Osteoblast (primary cell): ENCODE results near the gene MIS18A. TPM values are rescaled to one million over a fixed set of nuclear protein-coding genes. Genes with fewer than 3 reads are reported as not detected.

ENCODE experiments used
- DNase-seq: peaks from one replicate; pipeline ENCODE4 v3.0.0; 2011; ENCODE audit warnings: low spot score, mixed read lengths; ENCODE audit not compliant: insufficient read length; ENCODE audit errors: missing footprints
- H2AFZ ChIP-seq: 2 replicates; pipeline ENCODE4 v1.6.0; 2011; ENCODE audit warnings: mild to moderate bottlenecking, low read length
- H3K27ac ChIP-seq: 2 replicates; pipeline ENCODE4 v1.5.1; 2011; ENCODE audit warnings: mild to moderate bottlenecking, low read depth, low read length, moderate library complexity
- H3K27me3 ChIP-seq: 2 replicates; pipeline ENCODE4 v1.6.0; 2012; ENCODE audit warnings: mild to moderate bottlenecking, control low read depth, inconsistent platforms, low read length, moderate library complexity; ENCODE audit not compliant: insufficient read depth
- H3K36me3 ChIP-seq: 2 replicates; pipeline ENCODE4 v1.5.1; 2011; ENCODE audit warnings: mild to moderate bottlenecking, low read length, control low read depth, moderate library complexity; ENCODE audit not compliant: insufficient read depth
- H3K4me1 ChIP-seq: 2 replicates; pipeline ENCODE4 v1.5.1; 2011; ENCODE audit warnings: mild to moderate bottlenecking, low read length, control low read depth, moderate library complexity; ENCODE audit not compliant: insufficient read depth
- H3K4me2 ChIP-seq: 2 replicates; pipeline ENCODE4 v1.6.0; 2011; ENCODE audit warnings: mild to moderate bottlenecking, low read length; ENCODE audit not compliant: insufficient read depth
- H3K4me3 ChIP-seq: fragments of 200-600 bp; sonication (generic); 3 replicates; pipeline ENCODE4 v1.5.1; 2012; ENCODE audit warnings: mild to moderate bottlenecking, low read length, inconsistent platforms; ENCODE audit not compliant: insufficient read depth
- H3K79me2 ChIP-seq: 2 replicates; pipeline ENCODE4 v1.6.0; 2012; ENCODE audit warnings: mild to moderate bottlenecking, low read length, control low read depth, inconsistent platforms; ENCODE audit not compliant: insufficient read depth
- H3K9me3 ChIP-seq: 2 replicates; pipeline ENCODE4 v1.5.1; 2011; ENCODE audit warnings: low read depth, low read length, control low read depth
- H4K20me1 ChIP-seq: 2 replicates; pipeline ENCODE4 v1.6.0; 2012; ENCODE audit warnings: mild to moderate bottlenecking, low read length, control low read depth; ENCODE audit not compliant: insufficient read depth
- total RNA-seq: library from RNA; depleted of rRNA; stranded (reverse); fragments of >200 nt; gene quantifications from 2 replicates; pipeline ENCODE4 v1.2.3, GENCODE V29; 2012
- TF ChIP-seq, protein P1 (sequence below): IDR thresholded peaks from 2 replicates; pipeline ENCODE4 v1.5.1; 2011; ENCODE audit warnings: mild to moderate bottlenecking, low read depth, low read length, moderate library complexity; ENCODE audit errors: extremely low read depth

MIS18A gene
- total RNA-seq, 1 donor, result 4.3 TPM

DNA sequence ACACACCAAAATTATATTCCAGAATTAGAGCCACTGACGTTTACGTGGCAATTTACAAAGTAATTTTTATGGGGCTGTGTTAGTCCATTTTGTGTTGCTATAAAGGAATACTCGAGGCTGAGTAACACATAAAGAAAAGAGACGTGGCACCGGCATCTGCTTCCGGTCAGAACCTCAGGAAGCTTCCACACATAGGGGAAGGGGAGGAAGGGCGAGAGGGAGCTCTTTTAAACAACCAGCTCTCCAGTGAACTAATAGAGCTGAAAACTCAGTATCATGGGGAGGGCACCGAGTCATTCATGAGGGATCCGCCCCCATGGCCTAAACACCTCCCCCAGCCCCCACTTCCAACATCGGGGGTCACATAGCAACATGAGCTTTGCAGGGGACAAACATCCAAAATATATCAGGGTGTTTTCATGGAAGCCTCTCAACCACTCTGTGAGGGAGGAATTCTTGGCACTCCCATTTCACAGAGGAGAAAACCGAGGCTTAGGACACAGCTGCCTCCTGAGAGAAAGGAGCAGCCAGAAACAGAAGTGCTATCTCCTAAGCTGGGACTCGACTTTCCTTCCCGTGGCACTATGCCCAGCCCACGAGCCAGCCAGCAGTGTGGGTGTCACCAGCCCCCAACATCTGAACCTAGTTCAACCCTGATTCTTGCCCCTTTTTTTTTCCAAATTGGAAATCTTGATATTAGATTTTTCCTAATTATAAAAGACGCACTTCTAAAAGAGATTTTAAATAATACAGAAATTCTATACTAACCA lies 29.2 kb downstream of the MIS18A start:
- TF ChIP-seq, protein P1, sequence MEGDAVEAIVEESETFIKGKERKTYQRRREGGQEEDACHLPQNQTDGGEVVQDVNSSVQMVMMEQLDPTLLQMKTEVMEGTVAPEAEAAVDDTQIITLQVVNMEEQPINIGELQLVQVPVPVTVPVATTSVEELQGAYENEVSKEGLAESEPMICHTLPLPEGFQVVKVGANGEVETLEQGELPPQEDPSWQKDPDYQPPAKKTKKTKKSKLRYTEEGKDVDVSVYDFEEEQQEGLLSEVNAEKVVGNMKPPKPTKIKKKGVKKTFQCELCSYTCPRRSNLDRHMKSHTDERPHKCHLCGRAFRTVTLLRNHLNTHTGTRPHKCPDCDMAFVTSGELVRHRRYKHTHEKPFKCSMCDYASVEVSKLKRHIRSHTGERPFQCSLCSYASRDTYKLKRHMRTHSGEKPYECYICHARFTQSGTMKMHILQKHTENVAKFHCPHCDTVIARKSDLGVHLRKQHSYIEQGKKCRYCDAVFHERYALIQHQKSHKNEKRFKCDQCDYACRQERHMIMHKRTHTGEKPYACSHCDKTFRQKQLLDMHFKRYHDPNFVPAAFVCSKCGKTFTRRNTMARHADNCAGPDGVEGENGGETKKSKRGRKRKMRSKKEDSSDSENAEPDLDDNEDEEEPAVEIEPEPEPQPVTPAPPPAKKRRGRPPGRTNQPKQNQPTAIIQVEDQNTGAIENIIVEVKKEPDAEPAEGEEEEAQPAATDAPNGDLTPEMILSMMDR, result no peak
- H3K4me2 ChIP-seq, result no peak overlapping the region
- H4K20me1 ChIP-seq, result no peaks in the 10 kb centered on the region
- no peak overlapping the region for H3K27ac ChIP-seq
- no peaks in the 10 kb centered on the region for H3K9me3 ChIP-seq
- no peaks in the 10 kb centered on the region for H3K36me3 ChIP-seq
- no peaks in the 10 kb centered on the region for H3K79me2 ChIP-seq
- H3K27me3 ChIP-seq, result peaks cover 31% of the 10 kb centered on the region
- H3K4me1 ChIP-seq, result peaks cover 4% of the 10 kb centered on the region
- no peak overlapping the region for H3K4me3 ChIP-seq
- H2AFZ ChIP-seq, result no peak overlapping the region
- DNase-seq, result no peak

DNA sequence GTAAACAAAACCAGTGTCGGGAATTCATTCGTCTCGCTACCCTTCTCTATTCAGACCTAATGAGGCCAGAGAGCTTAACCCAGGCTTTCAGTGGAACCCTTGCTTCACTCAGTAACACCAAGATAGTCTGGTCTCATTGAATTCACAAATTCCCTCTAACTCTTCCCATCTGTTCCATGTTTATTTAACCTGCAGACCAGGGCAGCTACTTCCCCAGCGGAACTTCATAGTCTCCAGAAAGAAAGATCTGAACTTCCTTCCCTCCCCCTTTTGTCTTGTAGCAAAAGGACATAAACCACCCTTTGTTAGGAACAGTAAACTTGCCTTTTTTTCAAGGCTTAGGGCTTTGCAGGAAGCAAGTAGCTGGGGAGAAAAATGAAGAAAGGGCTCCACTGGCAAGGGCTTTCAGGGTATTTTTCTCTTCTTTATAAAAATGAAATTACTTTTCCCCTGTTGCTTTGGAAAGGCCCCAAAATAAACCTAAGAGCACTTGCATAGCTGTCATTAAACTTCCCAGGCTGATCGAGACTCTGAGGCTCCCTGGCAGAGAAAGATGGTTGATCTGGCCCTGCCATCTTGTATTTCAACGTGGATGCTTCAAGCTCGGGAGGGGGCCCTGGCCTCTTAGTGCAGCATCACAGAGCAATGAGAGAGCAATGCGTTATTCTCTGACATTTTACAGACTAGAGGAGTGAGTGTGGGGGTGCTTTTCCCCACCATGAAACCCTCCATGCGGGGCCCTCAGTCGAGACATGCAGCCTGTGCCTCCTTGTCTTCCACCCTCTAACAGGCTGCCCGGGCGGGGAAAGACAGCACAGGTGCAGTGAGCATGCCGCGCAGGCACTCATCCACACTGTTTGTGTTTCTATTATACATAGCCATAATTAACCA lies 30.0 kb downstream of the MIS18A start:
- Histone ChIP-seq H3K36me3 (no peaks in the 10 kb centered on the region), H3K9me3 (no peaks in the 10 kb centered on the region), H3K27ac (no peak overlapping the region), H3K4me2 (no peak overlapping the region), H4K20me1 (no peaks in the 10 kb centered on the region), H2AFZ (no peak overlapping the region), H3K79me2 (no peaks in the 10 kb centered on the region), H3K4me3 (no peak overlapping the region), H3K27me3 (peaks cover 31% of the 10 kb centered on the region), H3K4me1 (peaks cover 4% of the 10 kb centered on the region)
- peak; percentile 77 for DNase-seq
- TF ChIP-seq, protein P1, result no peak

DNA sequence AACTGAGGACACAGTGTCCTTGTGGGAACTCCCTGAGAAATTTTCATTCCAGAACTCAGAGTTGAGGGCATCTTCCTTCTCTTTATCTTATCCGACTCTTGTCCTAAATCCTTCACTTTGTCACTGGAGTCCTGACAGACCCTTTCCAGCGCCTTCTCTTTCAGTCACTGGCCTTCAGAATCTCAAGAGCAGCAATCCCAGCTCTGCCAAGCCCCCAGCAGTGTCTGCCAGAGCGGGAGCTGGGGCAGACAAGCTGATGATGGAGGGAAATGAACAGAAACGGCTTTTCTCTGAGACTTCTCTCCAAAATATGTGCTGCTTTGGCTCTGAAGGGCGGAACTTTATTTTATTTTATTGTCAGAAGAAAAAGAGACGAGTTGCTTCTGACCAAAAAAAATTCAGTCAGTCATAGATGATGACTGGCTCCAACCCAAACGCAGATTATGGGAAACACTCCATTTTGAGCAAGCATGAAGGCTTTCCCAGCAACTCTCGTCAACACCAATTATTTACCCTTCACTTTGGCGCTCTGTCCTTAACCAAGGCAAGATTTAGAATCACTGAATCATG lies 32.2 kb downstream of the MIS18A start:
- no peak overlapping the region for H3K4me2 ChIP-seq
- no peak overlapping the region for H2AFZ ChIP-seq
- no peaks in the 10 kb centered on the region for H3K4me1 ChIP-seq
- H3K27ac ChIP-seq, result no peak overlapping the region
- no peak overlapping the region for H3K4me3 ChIP-seq
- peaks cover 28% of the 10 kb centered on the region for H3K27me3 ChIP-seq
- DNase-seq, result no peak
- H3K36me3 ChIP-seq, result no peaks in the 10 kb centered on the region
- H4K20me1 ChIP-seq, result no peaks in the 10 kb centered on the region
- no peaks in the 10 kb centered on the region for H3K9me3 ChIP-seq
- H3K79me2 ChIP-seq, result no peaks in the 10 kb centered on the region
- TF ChIP-seq, protein P1, result no peak
